Measurements from ENCODE around the gene ATP9B. TPM values are rescaled to one million over a fixed set of nuclear protein-coding genes. Genes with fewer than 3 reads are reported as not detected.

ATP9B gene
- total and polyA plus RNA-seq, 12 donors: 6.7 to 19.7 (median 14.5) TPM

- DNase-seq: no peak
- H3K27me3 ChIP-seq: no peaks in the 10 kb centered on the region
- intact Hi-C loops (cut with DNase I): loop anchor here (1.0 to 10.0 kb wide), 10 partner anchors 147 to 775 kb away; no protein-coding TSS in a partner anchor
- H3K4me3 ChIP-seq: no peak overlapping the region
- H3K4me1 ChIP-seq: peaks cover 0 to 11% (median 4%) of the 10 kb centered on the region in 9 donors
- WGBS, 2 donors: 93 to 94% methylated on average over 39 to 40 of the region's 40 CpGs
- no peak for TF ChIP-seq CTCF (IDR thresholded peaks at IDR 0.05)
- H3K27ac ChIP-seq: no peak overlapping the region
- H3K36me3 ChIP-seq: peaks cover 0 to 24% (median 8%) of the 10 kb centered on the region in 9 donors
- no peaks in the 10 kb centered on the region for H3K9me3 ChIP-seq
- ATAC-seq: peak in 7 of 8 donors; percentile 2 to 25 (median 8)
Observed at GRCh38 chr18:79379931-79380815, 311.0 kb downstream of the ATP9B start.

GRCh38 chr18:79380816-79381806 is 311.9 kb downstream of the ATP9B start:
- no peak overlapping the region for H3K27ac ChIP-seq
- DNase-seq (peak; percentile 70 to 75), ATAC-seq (peak; percentile 26 to 63 (median 58))
- peak; percentile 79 to 95 (median 88) for TF ChIP-seq CTCF (IDR thresholded peaks at IDR 0.05)
- peaks cover 0 to 11% (median 4%) of the 10 kb centered on the region in 9 donors for H3K4me1 ChIP-seq
- peaks cover 0 to 17% (median 8%) of the 10 kb centered on the region in 9 donors for H3K36me3 ChIP-seq
- 60 to 62% methylated on average over 30 of the region's 30 CpGs for WGBS, 2 donors
- peaks cover 0 to 6% (median 0%) of the 10 kb centered on the region in 7 donors for H3K27me3 ChIP-seq
- intact Hi-C loops (cut with DNase I): loop anchor here in 6 of 10 donors (1.0 to 5.0 kb wide), 7 partner anchors 146 to 264 kb away; no protein-coding TSS in a partner anchor
- no peaks in the 10 kb centered on the region for H3K9me3 ChIP-seq
- H3K4me3 ChIP-seq: no peak overlapping the region

GRCh38 chr18:79381811-79382311 is 312.7 kb downstream of the ATP9B start:
- Histone ChIP-seq H3K4me1 (peaks cover 0 to 11% (median 4%) of the 10 kb centered on the region in 9 donors), H3K4me3 (no peak overlapping the region), H3K27me3 (peaks cover 0 to 10% (median 4%) of the 10 kb centered on the region in 7 donors), H3K9me3 (no peaks in the 10 kb centered on the region), H3K36me3 (peaks cover 0 to 16% (median 8%) of the 10 kb centered on the region in 9 donors), H3K27ac (no peak overlapping the region)
- intact Hi-C loops (cut with DNase I): loop anchor here in 6 of 10 donors (1.0 to 5.0 kb wide), 7 partner anchors 145 to 263 kb away; no protein-coding TSS in a partner anchor
- 76 to 80% methylated on average over 16 of the region's 16 CpGs for WGBS, 2 donors
- no peak for TF ChIP-seq CTCF (IDR thresholded peaks at IDR 0.05)
- ATAC-seq (no peak), DNase-seq (no peak)
